ENCODE data around the gene INHBB. TPM values are rescaled to one million over a fixed set of nuclear protein-coding genes. Genes with fewer than 3 reads are reported as not detected.

INHBB gene
- total and polyA plus RNA-seq, 7 experiments from 2014 or later, result not detected

DNA sequence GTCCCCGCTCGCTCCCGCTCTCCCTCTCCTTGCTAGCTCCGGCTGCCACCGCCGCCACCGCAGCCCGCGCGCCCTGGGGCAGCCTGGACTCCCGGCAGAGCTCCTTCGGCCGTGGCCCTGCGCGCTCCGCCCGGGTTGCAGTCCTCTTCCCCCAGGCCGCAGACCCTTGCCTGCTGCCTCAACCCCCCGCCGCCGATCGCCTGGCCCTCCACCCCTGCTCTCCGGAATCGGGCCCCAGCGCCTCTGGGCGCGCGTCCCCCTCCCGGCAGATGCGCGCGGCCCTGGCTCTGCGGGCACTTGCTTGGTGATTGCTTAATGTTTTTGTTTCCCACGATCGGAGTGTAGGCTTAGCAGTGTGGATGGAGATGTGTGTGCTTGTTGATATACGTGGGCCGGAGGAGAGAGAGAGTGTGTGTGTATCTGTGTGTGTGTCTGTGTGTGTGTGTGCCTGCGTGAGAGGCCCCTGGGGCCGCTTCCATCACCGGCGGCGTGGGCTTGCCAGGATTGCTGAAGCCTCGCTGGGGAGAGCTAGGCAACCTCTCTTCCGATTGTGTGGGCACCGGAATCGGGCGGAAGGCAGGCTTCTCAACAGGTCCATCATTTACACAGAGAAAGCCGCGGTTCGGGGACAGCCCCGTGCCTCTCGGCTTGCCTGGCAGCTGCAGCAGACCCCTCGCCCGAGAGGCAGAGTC lies 877 bp downstream of the INHBB start:
- DNase-seq (peak in 5 of 9 donors; percentile 7 to 26 (median 16)), ATAC-seq (peak; percentile 5)
- Mint-ChIP-seq H3K27ac (peak overlapping the region in 2 of 9 donors; percentile 31 to 43), H3K4me1 (peaks cover 9 to 26% (median 22%) of the 10 kb centered on the region in 7 donors), H3K9me3 (peaks cover 0 to 2% (median 0%) of the 10 kb centered on the region in 11 donors), H3K4me3 (peak overlapping the region; percentile 74 to 86 (median 78)), H3K36me3 (no peaks in the 10 kb centered on the region), H3K27me3 (peaks cover 38 to 71% (median 54%) of the 10 kb centered on the region in 5 donors)
- peaks cover 9 to 15% of the 10 kb centered on the region in 2 donors for H3K4me1 ChIP-seq (ENCODE audit: control insufficient read depth in 2 of 2, insufficient read depth in 2 of 2, low read length in 2 of 2)
- no peak overlapping the region for H3K27ac ChIP-seq (ENCODE audit: low read depth, low read length)
- ChIA-PET CTCF (no interaction called here), POLR2A (no interaction called here)
- H3K4me3 ChIP-seq (ENCODE audit: low read length), result peak overlapping the region; percentile 46
- intact Hi-C loops (cut with micrococcal nuclease), result loop anchor here in 1 of 2 donors (10.0 kb wide), 2 partner anchors 178 to 332 kb away; partner anchors contain the start of gene EPB41L5
- peaks cover 5 to 22% of the 10 kb centered on the region in 2 donors for H3K27me3 ChIP-seq (ENCODE audit: control insufficient read depth in 2 of 2, insufficient read depth in 2 of 2, low read length in 2 of 2)
- H3K9me3 ChIP-seq (ENCODE audit: control insufficient read depth in 2 of 3, low read length in 3 of 3), result no peaks in the 10 kb centered on the region
- H3K36me3 ChIP-seq (ENCODE audit: control insufficient read depth in 2 of 3, insufficient read depth in 3 of 3, low read length in 3 of 3), result no peaks in the 10 kb centered on the region

GRCh38 chr2:120347396-120348060 lies 1.6 kb downstream of the INHBB start:
- peaks cover 32 to 65% (median 49%) of the 10 kb centered on the region in 5 donors for H3K27me3 Mint-ChIP-seq
- H3K9me3 Mint-ChIP-seq, result no peaks in the 10 kb centered on the region
- no peak overlapping the region for H3K27ac Mint-ChIP-seq
- Histone ChIP-seq H3K4me1 (ENCODE audit: control insufficient read depth in 2 of 2, insufficient read depth in 2 of 2, low read length in 2 of 2) (peaks cover 9 to 15% of the 10 kb centered on the region in 2 donors), H3K4me3 (ENCODE audit: low read length) (no peak overlapping the region), H3K36me3 (ENCODE audit: control insufficient read depth in 2 of 3, insufficient read depth in 3 of 3, low read length in 3 of 3) (no peaks in the 10 kb centered on the region), H3K27me3 (ENCODE audit: control insufficient read depth in 2 of 2, insufficient read depth in 2 of 2, low read length in 2 of 2) (peaks cover 5 to 16% of the 10 kb centered on the region in 2 donors), H3K27ac (ENCODE audit: low read depth, low read length) (no peak overlapping the region), H3K9me3 (ENCODE audit: control insufficient read depth in 2 of 3, low read length in 3 of 3) (no peaks in the 10 kb centered on the region)
- DNase-seq (no peak), ATAC-seq (no peak)
- ChIA-PET CTCF (no interaction called here), POLR2A (no interaction called here)
- peaks cover 9 to 26% (median 22%) of the 10 kb centered on the region in 7 donors for H3K4me1 Mint-ChIP-seq
- no peaks in the 10 kb centered on the region for H3K36me3 Mint-ChIP-seq
- intact Hi-C loops (cut with micrococcal nuclease), result loop anchor here in 1 of 2 donors (10.0 kb wide), 2 partner anchors 177 to 333 kb away; partner anchors contain the start of gene EPB41L5
- peak overlapping the region in 9 of 10 donors; percentile 74 to 86 (median 79) for H3K4me3 Mint-ChIP-seq

- CTCF ChIA-PET, result no interaction called here
- Mint-ChIP-seq H3K27ac (no peak overlapping the region), H3K27me3 (peaks cover 25 to 58% (median 42%) of the 10 kb centered on the region in 5 donors), H3K4me3 (peak overlapping the region in 3 of 10 donors; percentile 8 to 80 (median 75)), H3K4me1 (peaks cover 9 to 20% (median 18%) of the 10 kb centered on the region in 7 donors), H3K36me3 (no peaks in the 10 kb centered on the region), H3K9me3 (no peaks in the 10 kb centered on the region)
- peaks cover 4 to 9% of the 10 kb centered on the region in 2 donors for H3K27me3 ChIP-seq (ENCODE audit: control insufficient read depth in 2 of 2, insufficient read depth in 2 of 2, low read length in 2 of 2)
- POLR2A ChIA-PET, result no interaction called here
- no peak overlapping the region for H3K4me3 ChIP-seq (ENCODE audit: low read length)
- no peaks in the 10 kb centered on the region for H3K9me3 ChIP-seq (ENCODE audit: control insufficient read depth in 2 of 3, low read length in 3 of 3)
- no peaks in the 10 kb centered on the region for H3K36me3 ChIP-seq (ENCODE audit: control insufficient read depth in 2 of 3, insufficient read depth in 3 of 3, low read length in 3 of 3)
- H3K4me1 ChIP-seq (ENCODE audit: control insufficient read depth in 2 of 2, insufficient read depth in 2 of 2, low read length in 2 of 2), result peaks cover 9 to 11% of the 10 kb centered on the region in 2 donors
- DNase-seq (no peak), ATAC-seq (no peak)
- intact Hi-C loops (cut with micrococcal nuclease), result loop anchor here in 1 of 2 donors (10.0 kb wide), 2 partner anchors 177 to 333 kb away; partner anchors contain the start of gene EPB41L5
- H3K27ac ChIP-seq (ENCODE audit: low read depth, low read length), result no peak overlapping the region
Measured at GRCh38 chr2:120348134-120348736, 2.3 kb downstream of the INHBB start.

DNA sequence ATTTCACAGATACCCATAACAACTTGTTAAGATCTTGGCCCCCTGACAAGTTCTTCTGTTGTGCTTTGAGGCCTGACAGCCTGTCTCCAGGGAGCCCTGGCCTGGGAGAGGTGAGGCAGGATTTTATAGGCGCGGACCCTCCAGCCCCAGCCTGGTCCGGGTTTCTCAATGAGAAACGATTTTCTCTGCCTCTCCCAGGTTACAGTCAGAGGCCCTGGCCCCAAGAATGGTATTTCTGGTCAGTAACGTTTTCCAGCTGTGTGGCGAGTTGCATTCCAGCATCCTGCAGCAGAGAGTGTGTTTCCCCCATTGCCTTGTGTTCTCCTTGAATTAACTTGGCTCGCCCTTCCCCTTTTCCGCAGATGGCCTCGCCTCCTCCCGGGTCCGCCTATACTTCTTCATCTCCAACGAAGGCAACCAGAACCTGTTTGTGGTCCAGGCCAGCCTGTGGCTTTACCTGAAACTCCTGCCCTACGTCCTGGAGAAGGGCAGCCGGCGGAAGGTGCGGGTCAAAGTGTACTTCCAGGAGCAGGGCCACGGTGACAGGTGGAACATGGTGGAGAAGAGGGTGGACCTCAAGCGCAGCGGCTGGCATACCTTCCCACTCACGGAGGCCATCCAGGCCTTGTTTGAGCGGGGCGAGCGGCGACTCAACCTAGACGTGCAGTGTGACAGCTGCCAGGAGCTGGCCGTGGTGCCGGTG lies 3.0 kb downstream of the INHBB start:
- H3K4me1 ChIP-seq (ENCODE audit: control insufficient read depth in 2 of 2, insufficient read depth in 2 of 2, low read length in 2 of 2), result peaks cover 4 to 5% of the 10 kb centered on the region in 2 donors
- ATAC-seq (no peak), DNase-seq (no peak)
- peak overlapping the region in 2 of 10 donors; percentile 17 to 80 for H3K4me3 Mint-ChIP-seq
- H3K36me3 Mint-ChIP-seq, result no peaks in the 10 kb centered on the region
- no peaks in the 10 kb centered on the region for H3K9me3 Mint-ChIP-seq
- H3K27ac ChIP-seq (ENCODE audit: low read depth, low read length), result no peak overlapping the region
- intact Hi-C loops (cut with micrococcal nuclease), result loop anchor here in 1 of 2 donors (10.0 kb wide), 2 partner anchors 176 to 334 kb away; partner anchors contain the start of gene EPB41L5
- H3K4me3 ChIP-seq (ENCODE audit: low read length), result no peak overlapping the region
- ChIA-PET POLR2A (no interaction called here), CTCF (no interaction called here)
- peaks cover 24 to 51% (median 40%) of the 10 kb centered on the region in 5 donors for H3K27me3 Mint-ChIP-seq
- no peaks in the 10 kb centered on the region for H3K9me3 ChIP-seq (ENCODE audit: control insufficient read depth in 2 of 3, low read length in 3 of 3)
- H3K27me3 ChIP-seq (ENCODE audit: control insufficient read depth in 2 of 2, insufficient read depth in 2 of 2, low read length in 2 of 2), result peaks cover 0 to 9% of the 10 kb centered on the region in 2 donors
- no peaks in the 10 kb centered on the region for H3K36me3 ChIP-seq (ENCODE audit: control insufficient read depth in 2 of 3, insufficient read depth in 3 of 3, low read length in 3 of 3)
- no peak overlapping the region for H3K27ac Mint-ChIP-seq
- H3K4me1 Mint-ChIP-seq, result peaks cover 9 to 13% (median 12%) of the 10 kb centered on the region in 7 donors

DNA sequence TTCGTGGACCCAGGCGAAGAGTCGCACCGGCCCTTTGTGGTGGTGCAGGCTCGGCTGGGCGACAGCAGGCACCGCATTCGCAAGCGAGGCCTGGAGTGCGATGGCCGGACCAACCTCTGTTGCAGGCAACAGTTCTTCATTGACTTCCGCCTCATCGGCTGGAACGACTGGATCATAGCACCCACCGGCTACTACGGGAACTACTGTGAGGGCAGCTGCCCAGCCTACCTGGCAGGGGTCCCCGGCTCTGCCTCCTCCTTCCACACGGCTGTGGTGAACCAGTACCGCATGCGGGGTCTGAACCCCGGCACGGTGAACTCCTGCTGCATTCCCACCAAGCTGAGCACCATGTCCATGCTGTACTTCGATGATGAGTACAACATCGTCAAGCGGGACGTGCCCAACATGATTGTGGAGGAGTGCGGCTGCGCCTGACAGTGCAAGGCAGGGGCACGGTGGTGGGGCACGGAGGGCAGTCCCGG lies 3.5 kb downstream of the INHBB start:
- Mint-ChIP-seq H3K4me3 (no peak overlapping the region), H3K4me1 (peaks cover 9 to 13% (median 12%) of the 10 kb centered on the region in 7 donors), H3K27me3 (peaks cover 26 to 51% (median 40%) of the 10 kb centered on the region in 5 donors), H3K9me3 (no peaks in the 10 kb centered on the region), H3K27ac (no peak overlapping the region), H3K36me3 (no peaks in the 10 kb centered on the region)
- no peaks in the 10 kb centered on the region for H3K36me3 ChIP-seq (ENCODE audit: control insufficient read depth in 2 of 3, insufficient read depth in 3 of 3, low read length in 3 of 3)
- intact Hi-C loops (cut with micrococcal nuclease), result loop anchor here in 1 of 2 donors (10.0 kb wide), 2 partner anchors 175 to 335 kb away; partner anchors contain the start of gene EPB41L5
- peaks cover 0 to 9% of the 10 kb centered on the region in 2 donors for H3K27me3 ChIP-seq (ENCODE audit: control insufficient read depth in 2 of 2, insufficient read depth in 2 of 2, low read length in 2 of 2)
- ChIA-PET POLR2A (no interaction called here), CTCF (no interaction called here)
- DNase-seq (no peak), ATAC-seq (no peak)
- peaks cover 4 to 5% of the 10 kb centered on the region in 2 donors for H3K4me1 ChIP-seq (ENCODE audit: control insufficient read depth in 2 of 2, insufficient read depth in 2 of 2, low read length in 2 of 2)
- no peaks in the 10 kb centered on the region for H3K9me3 ChIP-seq (ENCODE audit: control insufficient read depth in 2 of 3, low read length in 3 of 3)
- H3K27ac ChIP-seq (ENCODE audit: low read depth, low read length), result no peak overlapping the region
- H3K4me3 ChIP-seq (ENCODE audit: low read length), result no peak overlapping the region

DNA sequence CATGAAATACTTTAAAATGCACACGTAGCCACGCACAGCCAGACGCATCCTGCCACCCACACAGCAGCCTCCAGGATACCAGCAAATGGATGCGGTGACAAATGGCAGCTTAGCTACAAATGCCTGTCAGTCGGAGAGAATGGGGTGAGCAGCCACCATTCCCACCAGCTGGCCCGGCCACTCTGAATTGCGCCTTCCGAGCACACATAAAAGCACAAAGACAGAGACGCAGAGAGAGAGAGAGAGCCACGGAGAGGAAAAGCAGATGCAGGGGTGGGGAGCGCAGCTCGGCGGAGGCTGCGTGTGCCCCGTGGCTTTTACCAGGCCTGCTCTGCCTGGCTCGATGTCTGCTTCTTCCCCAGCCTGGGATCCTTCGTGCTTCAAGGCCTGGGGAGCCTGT lies 4.1 kb downstream of the INHBB start:
- no peak overlapping the region for H3K27ac Mint-ChIP-seq
- ChIA-PET CTCF (no interaction called here), POLR2A (no interaction called here)
- no peak overlapping the region for H3K4me3 Mint-ChIP-seq
- no peaks in the 10 kb centered on the region for H3K9me3 ChIP-seq (ENCODE audit: control insufficient read depth in 2 of 3, low read length in 3 of 3)
- DNase-seq (no peak), ATAC-seq (no peak)
- peaks cover 9 to 13% (median 12%) of the 10 kb centered on the region in 7 donors for H3K4me1 Mint-ChIP-seq
- H3K9me3 Mint-ChIP-seq, result no peaks in the 10 kb centered on the region
- peaks cover 0 to 9% of the 10 kb centered on the region in 2 donors for H3K27me3 ChIP-seq (ENCODE audit: control insufficient read depth in 2 of 2, insufficient read depth in 2 of 2, low read length in 2 of 2)
- H3K27me3 Mint-ChIP-seq, result peaks cover 29 to 51% (median 40%) of the 10 kb centered on the region in 5 donors
- intact Hi-C loops (cut with micrococcal nuclease), result no loop called here
- no peaks in the 10 kb centered on the region for H3K36me3 ChIP-seq (ENCODE audit: control insufficient read depth in 2 of 3, insufficient read depth in 3 of 3, low read length in 3 of 3)
- H3K4me1 ChIP-seq (ENCODE audit: control insufficient read depth in 2 of 2, insufficient read depth in 2 of 2, low read length in 2 of 2), result peaks cover 4 to 5% of the 10 kb centered on the region in 2 donors
- H3K4me3 ChIP-seq (ENCODE audit: low read length), result no peak overlapping the region
- no peaks in the 10 kb centered on the region for H3K36me3 Mint-ChIP-seq
- no peak overlapping the region for H3K27ac ChIP-seq (ENCODE audit: low read depth, low read length)
